ENCODE results near the gene RAP1B.

GRCh38 chr12:68628698-68629097 lies 18.0 kb downstream of the RAP1B start:
- no peak for TF ChIP-seq CTCF (conservative IDR thresholded peaks at IDR 0.05; ENCODE audit: low read depth, low read length)
- TF ChIP-seq RCOR1 (IDR thresholded peaks at IDR 0.05; ENCODE audit: insufficient replicate concordance, low read length), result no peak
- no peak for TF ChIP-seq POLR2A (IDR thresholded peaks at IDR 0.05; ENCODE audit: low read depth, low read length)
- TF ChIP-seq SMC3 (IDR thresholded peaks at IDR 0.05; ENCODE audit: low read depth, low read length), result no peak
- TF ChIP-seq RAD21 (IDR thresholded peaks at IDR 0.05; ENCODE audit: low read length), result no peak
- no peak for TF ChIP-seq ELK1 (IDR thresholded peaks at IDR 0.05; ENCODE audit: borderline replicate concordance, low read depth, low read length)
- no peak for TF ChIP-seq MXI1 (IDR thresholded peaks at IDR 0.05; ENCODE audit: borderline replicate concordance, low read depth, low read length)
- TF ChIP-seq CEBPB (IDR thresholded peaks at IDR 0.05; ENCODE audit: low read depth, low read length), result no peak

All from IMR-90 (cell line).